Activated CD4-positive, alpha-beta T cell treated with anti-CD3 and anti-CD28 coated beads, Interleukin-2, amount 10 ng/mL, durations not matched to agents 7 days and 5 days (primary cell): ENCODE measurements around the gene SPINK5. TPM values are rescaled to one million over a fixed set of nuclear protein-coding genes. Genes with fewer than 3 reads are reported as not detected.

Experiments
- CTCF ChIA-PET: fragments of 350-600 bp; sonication (Branson Sonifier 250); formaldehyde crosslinking; loops from one replicate; lab custom pipeline; 2021; ENCODE audit warnings: antibody characterized with exemption; lab: Charles Lee
- POLR2A ChIA-PET: fragments of 350-600 bp; sonication (Branson Sonifier 250); formaldehyde crosslinking; loops from one replicate; lab custom pipeline; 2021; ENCODE audit warnings: antibody characterized with exemption; lab: Charles Lee
- DNase-seq: peaks from one replicate; pipeline ENCODE4 v3.0.0-alpha.2; 2020
- H3K27ac Mint-ChIP-seq: one replicate; pipeline ENCODE4 v1.8.0; 2021; ENCODE audit warnings: mild to moderate bottlenecking, moderate library complexity, mixed read lengths
- H3K27me3 Mint-ChIP-seq: one replicate; pipeline ENCODE4 v1.8.0; 2021; ENCODE audit warnings: mixed read lengths
- H3K36me3 Mint-ChIP-seq: one replicate; pipeline ENCODE4 v1.8.0; 2021; ENCODE audit warnings: low read depth, mixed read lengths
- H3K4me1 Mint-ChIP-seq: one replicate; pipeline ENCODE4 v1.8.0; 2021; ENCODE audit warnings: mixed read lengths
- H3K4me3 Mint-ChIP-seq: one replicate; pipeline ENCODE4 v1.8.0; 2021; ENCODE audit warnings: mild to moderate bottlenecking, moderate library complexity, mixed read lengths
- H3K9me3 Mint-ChIP-seq: one replicate; pipeline ENCODE4 v1.8.0; 2021; ENCODE audit warnings: mixed read lengths
- total RNA-seq, 2 experiments: library from RNA; stranded (reverse); gene quantifications; one replicate each; pipeline ENCODE4 v1.2.3, GENCODE V29; 2021

Gene SPINK5
- total RNA-seq, 2 experiments from 2014 or later = not detected

GRCh38 chr5:148163345-148163744 is 99.6 kb downstream of the SPINK5 start:
- POLR2A ChIA-PET = no interaction called here
- H3K4me3 Mint-ChIP-seq = no peak overlapping the region
- no peak overlapping the region for H3K27ac Mint-ChIP-seq
- no peaks in the 10 kb centered on the region for H3K27me3 Mint-ChIP-seq
- CTCF ChIA-PET = no interaction called here
- no peak for DNase-seq
- H3K9me3 Mint-ChIP-seq = no peaks in the 10 kb centered on the region
- H3K36me3 Mint-ChIP-seq = no peaks in the 10 kb centered on the region
- H3K4me1 Mint-ChIP-seq = no peaks in the 10 kb centered on the region

- no peaks in the 10 kb centered on the region for H3K9me3 Mint-ChIP-seq
Measured at GRCh38 chr5:148166550-148167283, 102.9 kb downstream of the SPINK5 start.

GRCh38 chr5:148168246-148168645 is 104.5 kb downstream of the SPINK5 start, which contains the start of gene SPINK14:
Gene SPINK14, plus strand, starts transcription at chr5:148168546. Its CDS starts 1,187 bp downstream, at chr5:148169733.
- no peak within 1 kb of the TSS for H3K4me3 Mint-ChIP-seq
- DNase-seq = no peak
- no peaks in the 10 kb centered on the region for H3K4me1 Mint-ChIP-seq
- POLR2A ChIA-PET = no interaction called here
- H3K27ac Mint-ChIP-seq = no peak within 1 kb of the TSS
- CTCF ChIA-PET = interaction anchor here (0.7 kb wide), 1 partner anchor 380 kb away, joined by 3 read pairs; no protein-coding TSS in a partner anchor
- H3K36me3 Mint-ChIP-seq = no peaks in the 10 kb centered on the region
- H3K9me3 Mint-ChIP-seq = no peaks in the 10 kb centered on the region
- H3K27me3 Mint-ChIP-seq = peaks cover 2% of the 10 kb centered on the region

More at GRCh38 chr5:148166550-148167283, 102.9 kb downstream of the SPINK5 start:
- CTCF ChIA-PET = no interaction called here
- H3K27me3 Mint-ChIP-seq = peaks cover 2% of the 10 kb centered on the region
- no peak for DNase-seq
- H3K36me3 Mint-ChIP-seq = no peaks in the 10 kb centered on the region
- POLR2A ChIA-PET = no interaction called here
- H3K4me1 Mint-ChIP-seq = no peaks in the 10 kb centered on the region
- no peak overlapping the region for H3K4me3 Mint-ChIP-seq
- H3K27ac Mint-ChIP-seq = no peak overlapping the region

- Mint-ChIP-seq H3K4me1 (no peaks in the 10 kb centered on the region), H3K27ac (no peak overlapping the region), H3K4me3 (no peak overlapping the region), H3K36me3 (no peaks in the 10 kb centered on the region), H3K27me3 (peaks cover 6% of the 10 kb centered on the region), H3K9me3 (no peaks in the 10 kb centered on the region)
- ChIA-PET CTCF (no interaction called here), POLR2A (no interaction called here)
- no peak for DNase-seq
Measured at GRCh38 chr5:148172377-148172776, 108.6 kb downstream of the SPINK5 start.

- ChIA-PET POLR2A (no interaction called here), CTCF (no interaction called here)
- no peak overlapping the region for H3K27ac Mint-ChIP-seq
- H3K4me1 Mint-ChIP-seq = no peaks in the 10 kb centered on the region
- DNase-seq = no peak
- peaks cover 7% of the 10 kb centered on the region for H3K27me3 Mint-ChIP-seq
- no peaks in the 10 kb centered on the region for H3K36me3 Mint-ChIP-seq
- no peaks in the 10 kb centered on the region for H3K9me3 Mint-ChIP-seq
- H3K4me3 Mint-ChIP-seq = no peak overlapping the region
Measured at GRCh38 chr5:148176480-148176879, 112.7 kb downstream of the SPINK5 start.

- CTCF ChIA-PET = no interaction called here
- H3K4me3 Mint-ChIP-seq = no peak overlapping the region
- peaks cover 7% of the 10 kb centered on the region for H3K27me3 Mint-ChIP-seq
- no peak for DNase-seq
- no peaks in the 10 kb centered on the region for H3K4me1 Mint-ChIP-seq
- H3K9me3 Mint-ChIP-seq = no peaks in the 10 kb centered on the region
- no peak overlapping the region for H3K27ac Mint-ChIP-seq
- POLR2A ChIA-PET = no interaction called here
- no peaks in the 10 kb centered on the region for H3K36me3 Mint-ChIP-seq
Measured at GRCh38 chr5:148177207-148177606, 113.4 kb downstream of the SPINK5 start.

GRCh38 chr5:148179234-148179824 is 115.5 kb downstream of the SPINK5 start:
- Mint-ChIP-seq H3K27me3 (peaks cover 7% of the 10 kb centered on the region), H3K4me1 (no peaks in the 10 kb centered on the region), H3K9me3 (no peaks in the 10 kb centered on the region), H3K36me3 (no peaks in the 10 kb centered on the region), H3K4me3 (no peak overlapping the region), H3K27ac (no peak overlapping the region)
- ChIA-PET POLR2A (no interaction called here), CTCF (interaction anchor here (0.5 to 1.4 kb wide), 6 partner anchors 9 to 553 kb away, joined by 3 to 5 read pairs (median 3); no protein-coding TSS in a partner anchor)
- peak; percentile 35 for DNase-seq

GRCh38 chr5:148186248-148187003 is 122.6 kb downstream of the SPINK5 start:
- CTCF ChIA-PET = interaction anchor here (0.7 to 1.9 kb wide), 2 partner anchors 210 to 544 kb away, joined by 3 to 8 read pairs; no protein-coding TSS in a partner anchor
- H3K27ac Mint-ChIP-seq = no peak overlapping the region

More at GRCh38 chr5:148186248-148187003, 122.6 kb downstream of the SPINK5 start:
- no peak for DNase-seq
- Mint-ChIP-seq H3K36me3 (no peaks in the 10 kb centered on the region), H3K9me3 (no peaks in the 10 kb centered on the region), H3K4me3 (no peak overlapping the region), H3K4me1 (peaks cover 4% of the 10 kb centered on the region), H3K27me3 (peaks cover 6% of the 10 kb centered on the region)
- POLR2A ChIA-PET = no interaction called here

Other genes with a start within 250 kb of the SPINK5 start
- not detected for gene SPINK1, start 232.3 kb upstream of the SPINK5 start, total RNA-seq
- gene SCGB3A2, start 185.3 kb upstream of the SPINK5 start, total RNA-seq = not detected
- gene C5orf46, start 157.4 kb upstream of the SPINK5 start, total RNA-seq = not detected
- gene SPINK14, start 104.6 kb downstream of the SPINK5 start, total RNA-seq = not detected
- gene SPINK6, start 139.1 kb downstream of the SPINK5 start, total RNA-seq = not detected
- gene MARCOL, start 174.5 kb downstream of the SPINK5 start, total RNA-seq = not detected
- gene SPINK13, start 204.8 kb downstream of the SPINK5 start, total RNA-seq = not detected
- not detected for gene SPINK7, start 248.4 kb downstream of the SPINK5 start, total RNA-seq